Neural cell (in vitro differentiated cells): ENCODE results near the gene INSRR.

Experiments
- POLR2AphosphoS5 ChIP-seq: IDR thresholded peaks from 2 replicates; pipeline ENCODE4 v1.6.1; 2012
- RAD21 ChIP-seq: fragments of 450-650 bp; conservative IDR thresholded peaks from 2 replicates; pipeline ENCODE4 v1.6.1; 2014; ENCODE audit warnings: antibody characterized with exemption, mild to moderate bottlenecking, moderate library complexity
- TF ChIP-seq, protein P1 (sequence below): fragments of 450-650 bp; IDR thresholded peaks from 2 replicates; pipeline ENCODE4 v1.5.1; 2014; ENCODE audit warnings: antibody characterized with exemption, mild to moderate bottlenecking, moderate library complexity; ENCODE audit not compliant: poor library complexity, severe bottlenecking
- TF ChIP-seq, protein P2 (sequence below): IDR thresholded peaks from 2 replicates; pipeline ENCODE4 v1.6.1; 2012; ENCODE audit warnings: borderline replicate concordance

DNA sequence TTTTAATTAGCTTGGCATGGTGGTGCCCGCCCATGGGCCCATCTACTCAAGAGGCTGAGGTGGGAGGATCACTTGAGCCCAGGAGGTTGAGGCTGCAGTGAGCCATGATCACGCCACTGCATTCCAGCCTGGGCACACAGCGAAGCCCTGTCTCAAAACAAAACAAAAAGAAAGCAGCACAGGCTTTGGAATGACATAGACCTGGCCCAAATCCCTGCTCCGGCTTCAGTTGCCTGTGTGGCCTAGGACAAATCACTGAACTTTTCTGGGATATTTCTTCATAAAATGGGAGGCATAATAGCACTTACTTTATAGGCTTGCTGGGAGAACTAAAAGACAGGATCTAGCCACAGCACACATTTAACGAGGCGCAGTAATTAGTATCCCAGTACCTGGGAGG, 37.0 kb upstream of the INSRR start:
- TF ChIP-seq POLR2AphosphoS5 (no peak), RAD21 (no peak)
- TF ChIP-seq, protein P1, sequence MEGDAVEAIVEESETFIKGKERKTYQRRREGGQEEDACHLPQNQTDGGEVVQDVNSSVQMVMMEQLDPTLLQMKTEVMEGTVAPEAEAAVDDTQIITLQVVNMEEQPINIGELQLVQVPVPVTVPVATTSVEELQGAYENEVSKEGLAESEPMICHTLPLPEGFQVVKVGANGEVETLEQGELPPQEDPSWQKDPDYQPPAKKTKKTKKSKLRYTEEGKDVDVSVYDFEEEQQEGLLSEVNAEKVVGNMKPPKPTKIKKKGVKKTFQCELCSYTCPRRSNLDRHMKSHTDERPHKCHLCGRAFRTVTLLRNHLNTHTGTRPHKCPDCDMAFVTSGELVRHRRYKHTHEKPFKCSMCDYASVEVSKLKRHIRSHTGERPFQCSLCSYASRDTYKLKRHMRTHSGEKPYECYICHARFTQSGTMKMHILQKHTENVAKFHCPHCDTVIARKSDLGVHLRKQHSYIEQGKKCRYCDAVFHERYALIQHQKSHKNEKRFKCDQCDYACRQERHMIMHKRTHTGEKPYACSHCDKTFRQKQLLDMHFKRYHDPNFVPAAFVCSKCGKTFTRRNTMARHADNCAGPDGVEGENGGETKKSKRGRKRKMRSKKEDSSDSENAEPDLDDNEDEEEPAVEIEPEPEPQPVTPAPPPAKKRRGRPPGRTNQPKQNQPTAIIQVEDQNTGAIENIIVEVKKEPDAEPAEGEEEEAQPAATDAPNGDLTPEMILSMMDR = no peak
- TF ChIP-seq, protein P2, sequence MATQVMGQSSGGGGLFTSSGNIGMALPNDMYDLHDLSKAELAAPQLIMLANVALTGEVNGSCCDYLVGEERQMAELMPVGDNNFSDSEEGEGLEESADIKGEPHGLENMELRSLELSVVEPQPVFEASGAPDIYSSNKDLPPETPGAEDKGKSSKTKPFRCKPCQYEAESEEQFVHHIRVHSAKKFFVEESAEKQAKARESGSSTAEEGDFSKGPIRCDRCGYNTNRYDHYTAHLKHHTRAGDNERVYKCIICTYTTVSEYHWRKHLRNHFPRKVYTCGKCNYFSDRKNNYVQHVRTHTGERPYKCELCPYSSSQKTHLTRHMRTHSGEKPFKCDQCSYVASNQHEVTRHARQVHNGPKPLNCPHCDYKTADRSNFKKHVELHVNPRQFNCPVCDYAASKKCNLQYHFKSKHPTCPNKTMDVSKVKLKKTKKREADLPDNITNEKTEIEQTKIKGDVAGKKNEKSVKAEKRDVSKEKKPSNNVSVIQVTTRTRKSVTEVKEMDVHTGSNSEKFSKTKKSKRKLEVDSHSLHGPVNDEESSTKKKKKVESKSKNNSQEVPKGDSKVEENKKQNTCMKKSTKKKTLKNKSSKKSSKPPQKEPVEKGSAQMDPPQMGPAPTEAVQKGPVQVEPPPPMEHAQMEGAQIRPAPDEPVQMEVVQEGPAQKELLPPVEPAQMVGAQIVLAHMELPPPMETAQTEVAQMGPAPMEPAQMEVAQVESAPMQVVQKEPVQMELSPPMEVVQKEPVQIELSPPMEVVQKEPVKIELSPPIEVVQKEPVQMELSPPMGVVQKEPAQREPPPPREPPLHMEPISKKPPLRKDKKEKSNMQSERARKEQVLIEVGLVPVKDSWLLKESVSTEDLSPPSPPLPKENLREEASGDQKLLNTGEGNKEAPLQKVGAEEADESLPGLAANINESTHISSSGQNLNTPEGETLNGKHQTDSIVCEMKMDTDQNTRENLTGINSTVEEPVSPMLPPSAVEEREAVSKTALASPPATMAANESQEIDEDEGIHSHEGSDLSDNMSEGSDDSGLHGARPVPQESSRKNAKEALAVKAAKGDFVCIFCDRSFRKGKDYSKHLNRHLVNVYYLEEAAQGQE = no peak
